Fibroblast of the aortic adventitia (primary cell): Measurements from ENCODE around the gene UPK2. TPM values are rescaled to one million over a fixed set of nuclear protein-coding genes. Genes with fewer than 3 reads are reported as not detected.

Experiments
- DNase-seq: peaks from one replicate; pipeline ENCODE4 v3.0.0-alpha.2; 2010; ENCODE audit warnings: low read depth
- H3K4me3 ChIP-seq: 2 replicates; pipeline ENCODE4 v1.5.1; 2011; ENCODE audit warnings: low read depth, mild to moderate bottlenecking, control low read depth, low read length, moderate library complexity
- total RNA-seq: library from RNA; depleted of rRNA; stranded (reverse); fragments of >200 nt; gene quantifications from 2 replicates; pipeline ENCODE4 v1.2.3, GENCODE V29; 2012; ENCODE audit warnings: low replicate concordance
- TF ChIP-seq, protein P1 (sequence below): IDR thresholded peaks from 2 replicates; pipeline ENCODE4 v1.5.1; 2011; ENCODE audit warnings: mild to moderate bottlenecking, low read length, control low read depth, inconsistent platforms; ENCODE audit not compliant: insufficient read depth

UPK2 gene
- total RNA-seq, 1 donor: not detected

DNA sequence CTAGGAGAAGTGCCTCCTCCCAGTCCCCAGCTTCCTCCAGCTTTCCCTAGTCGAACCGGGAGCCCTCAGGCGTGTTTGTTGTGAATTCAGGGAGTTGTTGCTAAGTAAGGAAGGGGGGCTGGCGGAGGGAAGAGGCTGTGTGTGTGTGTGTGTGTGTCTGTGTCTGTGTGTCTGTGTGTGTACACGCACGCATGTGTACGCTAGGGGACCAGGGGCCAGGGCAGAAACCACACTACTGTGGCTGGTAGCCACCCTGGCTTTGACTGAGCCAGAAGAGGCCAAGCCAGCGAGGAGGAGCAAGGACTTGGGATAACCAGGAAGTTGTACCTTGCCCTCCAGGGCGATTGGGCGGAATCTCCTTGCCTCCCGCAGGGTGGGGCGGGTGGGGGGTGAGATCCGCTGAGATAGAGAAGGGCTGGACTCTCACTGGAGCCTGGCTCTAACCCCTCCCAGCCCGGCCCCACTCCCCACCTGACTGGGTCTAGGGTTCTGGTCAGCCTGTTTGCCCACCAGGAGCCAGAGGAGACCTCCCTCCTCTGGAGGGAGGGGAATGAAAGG is 37.9 kb upstream of the UPK2 start:
- TF ChIP-seq, protein P1, sequence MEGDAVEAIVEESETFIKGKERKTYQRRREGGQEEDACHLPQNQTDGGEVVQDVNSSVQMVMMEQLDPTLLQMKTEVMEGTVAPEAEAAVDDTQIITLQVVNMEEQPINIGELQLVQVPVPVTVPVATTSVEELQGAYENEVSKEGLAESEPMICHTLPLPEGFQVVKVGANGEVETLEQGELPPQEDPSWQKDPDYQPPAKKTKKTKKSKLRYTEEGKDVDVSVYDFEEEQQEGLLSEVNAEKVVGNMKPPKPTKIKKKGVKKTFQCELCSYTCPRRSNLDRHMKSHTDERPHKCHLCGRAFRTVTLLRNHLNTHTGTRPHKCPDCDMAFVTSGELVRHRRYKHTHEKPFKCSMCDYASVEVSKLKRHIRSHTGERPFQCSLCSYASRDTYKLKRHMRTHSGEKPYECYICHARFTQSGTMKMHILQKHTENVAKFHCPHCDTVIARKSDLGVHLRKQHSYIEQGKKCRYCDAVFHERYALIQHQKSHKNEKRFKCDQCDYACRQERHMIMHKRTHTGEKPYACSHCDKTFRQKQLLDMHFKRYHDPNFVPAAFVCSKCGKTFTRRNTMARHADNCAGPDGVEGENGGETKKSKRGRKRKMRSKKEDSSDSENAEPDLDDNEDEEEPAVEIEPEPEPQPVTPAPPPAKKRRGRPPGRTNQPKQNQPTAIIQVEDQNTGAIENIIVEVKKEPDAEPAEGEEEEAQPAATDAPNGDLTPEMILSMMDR: no peak
- H3K4me3 ChIP-seq: peak overlapping the region; percentile 97
- peak; percentile 96 for DNase-seq

DNA sequence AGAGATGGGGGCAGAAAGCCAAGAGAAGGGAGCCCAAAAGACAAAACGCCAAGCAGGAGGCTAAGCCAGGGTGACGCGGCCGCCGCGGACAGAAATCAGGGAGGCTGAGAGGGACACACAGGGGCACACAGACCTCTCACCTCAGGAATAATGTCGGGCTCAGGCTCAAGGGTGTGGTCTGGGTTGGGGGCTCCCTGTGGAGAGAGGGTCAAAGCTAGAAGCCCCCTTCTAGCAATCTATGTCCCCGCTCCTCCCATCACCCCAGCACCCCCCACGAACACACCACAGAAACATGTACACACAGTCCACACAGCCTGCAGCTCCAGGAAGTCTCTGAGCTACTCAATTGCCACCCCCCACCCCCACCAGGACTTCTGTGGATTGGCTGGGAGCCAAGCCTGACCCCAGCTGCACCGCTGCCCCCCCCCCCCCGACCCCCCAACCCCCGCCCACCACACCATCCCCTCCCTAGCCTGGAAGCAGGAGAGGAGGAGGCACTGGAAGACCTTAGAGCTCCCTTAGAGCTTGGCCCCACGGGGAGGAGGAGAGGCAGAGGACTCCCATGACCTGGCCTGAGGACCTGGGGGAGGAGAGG is 37.3 kb upstream of the UPK2 start:
- H3K4me3 ChIP-seq: peak overlapping the region; percentile 97
- peak; percentile 25 for DNase-seq
- TF ChIP-seq, protein P1: no peak

DNA sequence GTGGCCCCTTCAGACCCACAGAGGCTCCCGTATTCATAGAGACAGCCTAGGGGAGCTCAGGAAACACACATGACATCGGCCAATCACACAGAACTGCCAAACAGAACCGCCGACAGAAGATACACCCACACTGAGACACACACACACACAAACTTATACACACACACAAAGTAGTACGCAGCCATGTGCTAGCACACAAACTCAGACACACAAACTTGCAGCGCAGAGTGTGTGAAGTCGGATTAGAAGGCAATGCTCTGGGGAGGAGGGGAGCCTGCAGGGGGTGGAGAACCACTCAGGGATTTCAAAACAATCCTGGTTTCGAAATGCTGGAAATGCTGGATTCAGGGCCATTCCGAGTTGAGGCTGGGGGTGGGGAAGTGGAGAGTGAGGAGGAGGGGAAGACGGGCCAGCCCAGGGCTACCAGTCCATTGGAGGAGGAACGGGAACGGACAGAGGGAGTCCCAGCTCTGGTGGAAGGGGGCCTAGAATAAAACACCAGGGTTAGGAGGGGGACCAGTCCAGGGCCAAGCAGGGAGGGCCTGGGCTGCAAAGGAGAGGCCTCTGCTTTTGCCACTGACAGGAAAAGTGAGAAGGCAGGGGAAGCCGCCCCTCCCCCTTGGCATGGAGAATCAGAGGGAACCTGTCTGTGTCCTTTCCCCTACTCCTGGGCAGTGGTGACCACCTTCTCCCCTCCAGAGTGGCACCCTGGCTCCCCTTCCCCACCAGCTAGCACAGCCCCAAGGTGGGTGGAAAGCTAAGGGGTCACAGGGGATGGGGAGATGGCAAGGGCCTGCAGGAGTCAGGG is 34.8 kb upstream of the UPK2 start:
- H3K4me3 ChIP-seq: peak overlapping the region; percentile 97
- peak; percentile 94 for DNase-seq
- TF ChIP-seq, protein P1: no peak

DNA sequence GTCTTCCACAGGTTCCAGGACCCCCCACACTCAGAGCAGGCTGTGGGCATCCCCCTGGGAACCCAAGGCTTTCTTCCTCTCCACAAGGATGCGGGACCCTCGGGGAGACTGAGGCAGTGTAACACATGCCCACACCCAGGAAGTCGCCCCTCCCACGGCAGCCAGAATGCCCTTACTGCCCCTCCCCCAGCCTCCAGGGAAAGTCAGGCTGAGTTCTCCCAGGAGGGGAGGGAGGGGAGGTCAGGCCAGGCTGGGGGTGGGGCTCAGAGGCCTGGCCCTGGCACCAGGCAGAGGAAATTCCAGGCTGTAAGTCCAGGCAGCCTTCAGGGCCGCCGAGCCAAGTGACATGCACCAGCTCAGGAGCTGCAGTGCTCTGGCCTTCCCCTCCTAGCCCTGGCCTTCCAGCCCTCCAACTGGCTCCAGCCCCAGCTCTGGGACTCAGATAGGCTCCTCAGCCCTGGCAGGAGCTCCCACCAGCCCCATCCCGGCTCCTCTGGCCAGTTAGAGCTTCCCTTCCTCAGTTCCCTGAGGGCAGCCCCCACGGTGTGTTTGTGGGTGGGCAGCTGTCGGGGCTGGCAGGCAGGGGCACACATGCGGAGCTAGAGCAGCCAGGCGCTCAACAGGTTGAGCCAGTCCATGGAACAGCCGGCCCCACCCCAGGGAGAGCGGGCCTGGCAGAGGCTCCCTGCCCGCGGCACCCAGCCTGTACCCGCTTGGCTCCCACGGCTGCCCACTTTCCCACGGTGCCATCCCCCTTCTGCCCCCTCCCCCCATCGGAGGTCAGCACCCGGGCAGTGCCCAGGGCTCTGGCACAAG is 34.0 kb upstream of the UPK2 start:
- TF ChIP-seq, protein P1: no peak
- peak; percentile 87 for DNase-seq
- H3K4me3 ChIP-seq: peak overlapping the region; percentile 97

DNA sequence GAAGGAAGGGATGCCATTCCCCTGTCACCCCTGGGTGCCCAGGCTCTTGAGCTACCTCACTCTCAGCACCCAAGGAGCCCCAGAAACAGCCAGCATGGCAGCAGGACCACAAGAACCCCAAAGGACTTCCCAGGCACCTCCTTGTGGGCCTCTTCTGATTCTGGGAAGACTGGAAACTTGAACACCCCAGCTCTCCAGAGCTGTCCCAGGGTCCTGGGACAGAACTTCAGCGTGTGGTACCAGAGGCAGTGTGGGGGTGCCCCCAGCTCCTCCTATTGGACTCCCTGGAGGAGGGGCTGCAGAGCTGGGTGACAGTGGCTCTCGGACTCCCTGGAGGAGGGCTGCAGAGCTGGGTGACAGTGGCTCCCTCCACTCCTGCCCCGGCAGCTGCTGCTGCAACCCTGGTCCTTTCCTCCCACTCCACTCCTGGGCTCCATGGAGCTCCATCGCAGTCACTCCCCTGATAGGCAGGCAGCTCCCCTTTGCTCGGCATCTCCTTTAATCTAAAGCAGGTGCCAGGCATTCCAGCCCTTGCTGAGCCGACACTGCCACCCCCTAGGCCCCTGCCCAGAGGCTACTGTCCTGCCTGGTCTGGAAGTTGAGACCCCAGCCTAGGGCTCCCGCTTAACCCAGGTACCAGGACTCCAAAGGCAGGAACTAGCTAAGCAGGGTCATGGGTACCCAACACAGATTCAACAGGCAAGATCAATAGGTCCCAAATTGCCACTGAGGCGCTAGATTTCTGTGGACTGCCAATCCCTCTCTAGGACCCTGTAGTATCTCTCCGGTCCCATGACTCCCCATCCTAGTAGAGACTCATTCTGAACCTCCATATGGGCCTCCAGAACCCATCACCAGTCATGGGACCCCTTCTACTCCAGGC is 33.1 kb upstream of the UPK2 start:
- peak overlapping the region; percentile 97 for H3K4me3 ChIP-seq
- DNase-seq: no peak
- TF ChIP-seq, protein P1: no peak
